ENCODE measurements around the gene TMEM51.

TMEM51 gene

GRCh38 chr1:15176120-15176519 lies 22.6 kb downstream of the TMEM51 start:
- H3K4me3 ChIP-seq (ENCODE audit: low read length): no peak overlapping the region
- no peak for DNase-seq (ENCODE audit: low read depth)
- TF ChIP-seq, protein P1, sequence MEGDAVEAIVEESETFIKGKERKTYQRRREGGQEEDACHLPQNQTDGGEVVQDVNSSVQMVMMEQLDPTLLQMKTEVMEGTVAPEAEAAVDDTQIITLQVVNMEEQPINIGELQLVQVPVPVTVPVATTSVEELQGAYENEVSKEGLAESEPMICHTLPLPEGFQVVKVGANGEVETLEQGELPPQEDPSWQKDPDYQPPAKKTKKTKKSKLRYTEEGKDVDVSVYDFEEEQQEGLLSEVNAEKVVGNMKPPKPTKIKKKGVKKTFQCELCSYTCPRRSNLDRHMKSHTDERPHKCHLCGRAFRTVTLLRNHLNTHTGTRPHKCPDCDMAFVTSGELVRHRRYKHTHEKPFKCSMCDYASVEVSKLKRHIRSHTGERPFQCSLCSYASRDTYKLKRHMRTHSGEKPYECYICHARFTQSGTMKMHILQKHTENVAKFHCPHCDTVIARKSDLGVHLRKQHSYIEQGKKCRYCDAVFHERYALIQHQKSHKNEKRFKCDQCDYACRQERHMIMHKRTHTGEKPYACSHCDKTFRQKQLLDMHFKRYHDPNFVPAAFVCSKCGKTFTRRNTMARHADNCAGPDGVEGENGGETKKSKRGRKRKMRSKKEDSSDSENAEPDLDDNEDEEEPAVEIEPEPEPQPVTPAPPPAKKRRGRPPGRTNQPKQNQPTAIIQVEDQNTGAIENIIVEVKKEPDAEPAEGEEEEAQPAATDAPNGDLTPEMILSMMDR (IDR thresholded peaks at IDR 0.05; ENCODE audit: insufficient read depth, low read depth, low read length, missing control alignments): no peak

DNA sequence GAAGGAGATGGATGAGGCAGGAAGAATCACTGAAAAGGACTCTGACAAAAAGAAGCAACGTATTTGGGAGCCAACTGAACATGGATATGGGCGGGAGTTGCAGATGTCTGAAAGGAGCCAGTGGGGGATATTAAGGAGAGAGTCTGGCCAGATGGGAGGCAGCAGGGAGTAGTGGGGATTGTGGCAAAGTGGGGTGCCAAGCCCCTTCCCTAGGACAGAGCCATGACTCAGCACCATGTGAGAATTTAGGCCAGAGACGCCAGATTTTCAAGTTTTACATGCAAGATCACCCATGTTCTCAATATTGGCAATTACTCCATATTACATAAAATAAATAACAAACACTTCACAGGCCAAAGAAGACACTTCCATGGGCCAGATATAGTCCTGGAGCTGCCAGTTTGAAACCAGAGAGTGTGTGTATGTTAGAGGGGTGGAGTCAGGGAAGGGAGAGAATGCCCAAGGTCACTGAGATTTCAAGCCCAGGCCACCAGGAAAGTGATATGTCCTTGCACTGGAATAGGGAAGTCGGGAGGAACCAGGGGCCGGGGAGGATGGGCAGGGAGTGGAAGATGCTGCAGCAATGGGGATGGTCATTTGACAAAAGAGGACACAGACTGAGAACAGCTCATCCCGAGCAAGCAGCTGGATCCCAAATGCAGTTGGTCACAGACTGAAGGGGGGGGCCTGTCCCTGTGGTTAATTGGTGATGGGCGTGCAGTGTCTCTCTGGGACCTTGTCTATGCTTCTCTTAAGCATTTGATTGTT lies 23.5 kb downstream of the TMEM51 start:
- TF ChIP-seq, protein P1 (IDR thresholded peaks at IDR 0.05; ENCODE audit: insufficient read depth, low read depth, low read length, missing control alignments): no peak
- DNase-seq (ENCODE audit: low read depth): no peak

DNA sequence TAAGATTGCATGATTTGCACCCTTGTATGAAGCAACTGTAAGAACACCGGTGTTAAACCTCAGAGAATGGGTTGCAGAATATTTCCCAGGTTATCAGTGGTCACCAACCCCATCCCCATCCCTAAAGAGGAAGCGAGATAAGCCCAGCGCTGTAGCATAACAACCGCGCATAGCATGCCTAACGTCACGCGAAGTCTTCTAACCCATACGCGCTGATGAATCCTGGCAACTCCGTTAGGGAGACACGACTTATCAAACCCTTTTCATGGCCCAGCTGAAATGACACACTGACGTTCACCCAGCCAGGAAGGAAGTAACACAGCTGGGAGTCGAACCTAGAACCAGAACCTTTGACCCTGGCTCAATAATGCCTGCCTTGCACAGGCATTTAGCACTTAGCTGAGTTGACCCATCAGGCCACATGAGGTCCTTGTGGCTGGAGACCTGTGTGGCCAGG lies 24.2 kb downstream of the TMEM51 start:
- TF ChIP-seq, protein P1 (IDR thresholded peaks at IDR 0.05; ENCODE audit: insufficient read depth, low read depth, low read length, missing control alignments): no peak
- no peak overlapping the region for H3K4me3 ChIP-seq (ENCODE audit: low read length)
- no peak for DNase-seq (ENCODE audit: low read depth)

More for the DNA sequence above, 23.5 kb downstream of the TMEM51 start:
- H3K4me3 ChIP-seq (ENCODE audit: low read length): no peak overlapping the region

DNA sequence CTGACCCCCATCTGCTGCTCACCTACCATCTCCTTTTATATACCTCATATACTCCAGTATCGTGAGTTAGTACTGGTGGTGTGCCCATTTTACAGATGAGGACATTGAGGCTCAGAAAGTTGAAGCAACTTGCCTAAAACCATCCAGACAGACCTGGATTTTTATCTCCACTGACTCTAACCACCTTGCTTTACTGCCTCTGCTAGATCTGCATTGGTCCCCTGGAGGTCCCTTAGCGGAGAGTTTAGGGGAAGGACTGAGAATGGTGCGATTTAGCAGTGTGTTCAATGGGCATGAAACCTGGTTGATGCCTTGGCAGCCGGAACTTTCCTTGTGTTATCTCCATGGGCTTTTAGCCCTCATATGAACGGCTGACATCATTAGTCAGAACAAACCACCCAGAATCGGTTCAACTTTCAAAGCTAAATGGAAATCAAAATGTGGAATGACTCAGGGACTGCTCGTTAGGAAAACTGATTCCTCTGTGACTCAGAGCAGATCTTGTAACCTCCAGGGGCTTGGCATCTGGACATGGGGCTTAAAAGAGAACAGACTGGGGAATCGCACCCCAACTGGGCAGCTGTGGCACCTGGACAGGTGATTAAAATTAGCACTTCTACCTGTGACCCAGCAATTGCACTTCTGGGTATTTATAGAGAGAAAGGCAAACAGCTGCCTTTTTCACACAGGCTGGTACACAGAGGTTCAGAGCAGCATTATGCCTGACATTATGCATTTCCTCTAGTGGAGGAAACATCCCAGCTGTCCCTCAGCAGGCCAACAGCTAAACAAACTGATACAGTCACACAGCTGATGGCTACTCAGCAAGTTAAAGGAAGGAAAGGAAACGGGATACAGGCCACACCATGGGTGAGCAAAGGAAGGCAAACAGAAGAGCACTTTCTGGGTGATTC lies 25.3 kb downstream of the TMEM51 start:
- DNase-seq (ENCODE audit: low read depth): peak; percentile 92
- H3K4me3 ChIP-seq (ENCODE audit: low read length): no peak overlapping the region
- TF ChIP-seq, protein P1 (IDR thresholded peaks at IDR 0.05; ENCODE audit: insufficient read depth, low read depth, low read length, missing control alignments): no peak

DNA sequence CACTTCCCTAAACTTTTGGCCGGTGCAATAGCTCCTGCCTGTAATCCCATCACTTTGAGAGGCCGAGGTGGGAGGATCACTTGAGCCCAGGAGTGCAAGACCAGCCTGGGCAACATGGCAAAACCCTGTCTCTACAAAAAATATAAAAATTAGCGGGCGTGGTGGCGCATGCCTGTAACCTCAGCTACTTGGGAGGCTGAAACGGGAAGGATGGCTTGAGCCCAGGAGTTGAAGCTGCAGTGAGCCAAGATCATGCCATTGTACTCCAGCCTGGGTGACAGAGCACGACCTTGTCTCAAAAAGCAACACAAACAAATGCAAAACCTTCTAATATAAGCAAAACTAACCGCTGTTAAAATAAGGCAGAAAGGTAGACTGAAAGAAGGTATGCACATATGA lies 25.9 kb downstream of the TMEM51 start:
- TF ChIP-seq, protein P1 (IDR thresholded peaks at IDR 0.05; ENCODE audit: insufficient read depth, low read depth, low read length, missing control alignments): no peak
- DNase-seq (ENCODE audit: low read depth): no peak
- H3K4me3 ChIP-seq (ENCODE audit: low read length): no peak overlapping the region

DNA sequence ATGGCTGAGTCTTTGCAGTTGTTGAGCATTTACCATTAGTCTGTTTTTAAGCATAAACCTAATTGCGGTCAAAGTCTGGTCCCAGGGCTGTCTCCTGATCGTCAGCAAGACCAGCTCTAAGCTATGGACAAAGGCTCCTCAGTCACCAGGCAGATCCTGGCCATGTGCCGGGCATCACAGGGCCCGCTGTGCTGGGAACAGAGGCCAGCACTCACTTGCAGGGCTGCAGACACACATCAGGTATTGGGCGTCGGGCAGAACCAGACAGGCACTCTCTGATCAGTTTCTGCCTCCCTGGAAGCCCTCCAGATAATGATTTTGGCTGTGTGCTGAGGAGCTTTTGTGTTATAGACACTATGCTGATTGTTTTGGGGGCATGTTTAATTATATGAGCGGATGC lies 26.6 kb downstream of the TMEM51 start:
- TF ChIP-seq, protein P1 (IDR thresholded peaks at IDR 0.05; ENCODE audit: insufficient read depth, low read depth, low read length, missing control alignments): no peak
- no peak overlapping the region for H3K4me3 ChIP-seq (ENCODE audit: low read length)
- no peak for DNase-seq (ENCODE audit: low read depth)

All from epithelial cell of esophagus (primary cell).